Measurements from ENCODE around the gene PLCB2. TPM values are rescaled to one million over a fixed set of nuclear protein-coding genes. Genes with fewer than 3 reads are reported as not detected.

Gene PLCB2
- total RNA-seq, 1 donor from 2014 or later: under 0.01 TPM

Other genes starting within 250 kb of the PLCB2 start
- 9.4 and 18.4 TPM in 2 replicates for gene BMF, start 199.1 kb downstream of the PLCB2 start, total RNA-seq
- 12.8 and 39.7 TPM in 2 replicates for gene BUB1B, start 146.9 kb downstream of the PLCB2 start, total RNA-seq
- gene PAK6, start 68.9 kb downstream of the PLCB2 start, total RNA-seq: not detected in 2 replicates
- not detected in 2 replicates for gene ANKRD63, start 24.9 kb downstream of the PLCB2 start, total RNA-seq
- gene INAFM2, start 15.8 kb upstream of the PLCB2 start, total RNA-seq: 14.9 and 20.3 TPM in 2 replicates
- gene CCDC9B, start 33.0 kb upstream of the PLCB2 start, total RNA-seq: 10.0 and 21.9 TPM in 2 replicates
- gene PHGR1, start 43.1 kb upstream of the PLCB2 start, total RNA-seq: not detected in 2 replicates
- gene DISP2, start 50.3 kb upstream of the PLCB2 start, total RNA-seq: 0.09 and 0.17 TPM in 2 replicates
- gene KNSTRN, start 74.8 kb upstream of the PLCB2 start, total RNA-seq: 36.8 and 61.2 TPM in 2 replicates
- gene IVD, start 97.9 kb upstream of the PLCB2 start, total RNA-seq: 45.4 and 64.5 TPM in 2 replicates
- gene BAHD1, start 133.0 kb upstream of the PLCB2 start, total RNA-seq: 9.5 and 12.0 TPM in 2 replicates
- gene CHST14, start 163.0 kb upstream of the PLCB2 start, total RNA-seq: 11.7 and 19.7 TPM in 2 replicates